Measurements from ENCODE around the gene KBTBD12.

GRCh38 chr3:127997961-127998360 lies 82.9 kb downstream of the KBTBD12 start:
- TF ChIP-seq CTCF (conservative IDR thresholded peaks at IDR 0.05 in 1 of 2, IDR thresholded peaks at IDR 0.05 in 1 of 2; ENCODE audit: low read depth in 1 of 2, low read length in 2 of 2) (no peak), EZH2 (IDR thresholded peaks at IDR 0.05; ENCODE audit: low read length, missing control alignments) (no peak)

Measured in fibroblast of lung (primary cell).